GM18511 (cell line): ENCODE measurements around the gene TNP1.

Experiments
- ATAC-seq: cut with Tn5 transposase; IDR thresholded peaks from one replicate; pipeline ENCODE4 v1.9.1; 2021; ENCODE audit warnings: mild to moderate bottlenecking, moderate library complexity; ENCODE audit not compliant: unreplicated experiment

TNP1 gene

GRCh38 chr2:216845426-216845825 lies 14.4 kb downstream of the TNP1 start:
- ATAC-seq = no peak

GRCh38 chr2:216842636-216843035 lies 17.2 kb downstream of the TNP1 start:
- ATAC-seq = no peak

- ATAC-seq = no peak
Observed at GRCh38 chr2:216839688-216840087, 20.2 kb downstream of the TNP1 start.

GRCh38 chr2:216838151-216838550 lies 21.7 kb downstream of the TNP1 start:
- ATAC-seq = no peak

GRCh38 chr2:216837740-216838139 lies 22.1 kb downstream of the TNP1 start:
- no peak for ATAC-seq

- no peak for ATAC-seq
Observed at GRCh38 chr2:216833061-216833460, 26.8 kb downstream of the TNP1 start.

- no peak for ATAC-seq
Observed at GRCh38 chr2:216830346-216830745, 29.5 kb downstream of the TNP1 start.

GRCh38 chr2:216829533-216829932 lies 30.3 kb downstream of the TNP1 start:
- ATAC-seq = no peak

- no peak for ATAC-seq
Observed at GRCh38 chr2:216827073-216827720, 32.7 kb downstream of the TNP1 start.

- no peak for ATAC-seq
Observed at GRCh38 chr2:216822470-216822869, 37.4 kb downstream of the TNP1 start.

GRCh38 chr2:216820709-216821108 lies 39.2 kb downstream of the TNP1 start:
- no peak for ATAC-seq

- no peak for ATAC-seq
Observed at GRCh38 chr2:216819766-216820165, 40.1 kb downstream of the TNP1 start.

GRCh38 chr2:216819055-216819454 lies 40.8 kb downstream of the TNP1 start:
- ATAC-seq = no peak

- ATAC-seq = no peak
Observed at GRCh38 chr2:216810399-216811160, 49.3 kb downstream of the TNP1 start.
